ENCODE results near the gene YTHDC2. TPM values are rescaled to one million over a fixed set of nuclear protein-coding genes. Genes with fewer than 3 reads are reported as not detected.

The YTHDC2 gene
- total and polyA plus RNA-seq, 4 donors, result 6.2 to 32.9 (median 14.8) TPM

DNA sequence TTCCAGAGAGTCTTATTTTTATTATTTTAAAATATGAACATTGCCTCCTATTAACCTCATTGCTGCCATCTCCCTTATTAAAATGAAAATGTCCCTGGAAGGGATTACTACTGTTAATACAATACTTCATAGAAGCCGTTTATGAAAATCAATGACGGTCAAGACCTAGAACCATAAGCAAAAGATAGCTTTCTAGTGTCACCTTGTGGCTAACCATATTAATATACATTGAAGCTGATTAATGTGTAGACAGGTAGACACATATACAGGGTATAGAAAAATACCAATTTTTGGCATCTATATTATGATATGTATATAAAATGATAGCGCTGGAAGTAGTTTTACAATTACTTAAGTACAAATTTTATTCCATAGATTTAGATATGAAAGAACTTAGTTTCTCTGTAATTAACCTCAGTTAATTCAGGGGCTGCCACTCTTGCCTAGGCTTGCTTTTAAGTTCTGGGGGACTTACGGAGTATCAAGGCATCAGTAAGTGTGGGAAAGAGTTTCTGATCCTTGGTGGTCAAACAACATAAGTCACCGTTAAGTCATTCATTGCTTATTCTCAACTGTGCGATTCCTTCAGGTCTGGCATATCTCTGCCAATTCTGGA is 2.5 kb upstream of the YTHDC2 start:
- no peak overlapping the region for H3K27ac ChIP-seq (ENCODE audit: low read depth in 1 of 2, low read length in 2 of 2)
- no peak for DNase-seq (ENCODE audit: low spot score)
- no peak overlapping the region for H3K9ac ChIP-seq (ENCODE audit: low read depth in 1 of 2, low read length in 2 of 2)
- no peaks in the 10 kb centered on the region for H3K27me3 ChIP-seq (ENCODE audit: control insufficient read depth in 4 of 4, insufficient read depth in 4 of 4, low read length in 3 of 4)
- H3K9me3 ChIP-seq (ENCODE audit: control insufficient read depth in 4 of 4, low read length in 3 of 4), result no peaks in the 10 kb centered on the region
- H3K36me3 ChIP-seq (ENCODE audit: control insufficient read depth in 4 of 4, insufficient read depth in 3 of 4, low read depth in 1 of 4, low read length in 3 of 4), result no peaks in the 10 kb centered on the region
- H3K4me3 ChIP-seq (ENCODE audit: low read depth in 1 of 3, low read length in 3 of 3), result no peak overlapping the region
- peaks cover 0 to 11% (median 4%) of the 10 kb centered on the region in 4 donors for H3K4me1 ChIP-seq (ENCODE audit: control insufficient read depth in 4 of 4, insufficient read depth in 4 of 4, low read length in 3 of 4)
- WGBS, result 57% methylated on average over 6 of the region's 6 CpGs
- TF ChIP-seq RXRA (IDR thresholded peaks at IDR 0.05), result no peak
- peak; percentile 76 to 78 for TF ChIP-seq RAD21 (IDR thresholded peaks at IDR 0.05)
- TF ChIP-seq, protein P1, sequence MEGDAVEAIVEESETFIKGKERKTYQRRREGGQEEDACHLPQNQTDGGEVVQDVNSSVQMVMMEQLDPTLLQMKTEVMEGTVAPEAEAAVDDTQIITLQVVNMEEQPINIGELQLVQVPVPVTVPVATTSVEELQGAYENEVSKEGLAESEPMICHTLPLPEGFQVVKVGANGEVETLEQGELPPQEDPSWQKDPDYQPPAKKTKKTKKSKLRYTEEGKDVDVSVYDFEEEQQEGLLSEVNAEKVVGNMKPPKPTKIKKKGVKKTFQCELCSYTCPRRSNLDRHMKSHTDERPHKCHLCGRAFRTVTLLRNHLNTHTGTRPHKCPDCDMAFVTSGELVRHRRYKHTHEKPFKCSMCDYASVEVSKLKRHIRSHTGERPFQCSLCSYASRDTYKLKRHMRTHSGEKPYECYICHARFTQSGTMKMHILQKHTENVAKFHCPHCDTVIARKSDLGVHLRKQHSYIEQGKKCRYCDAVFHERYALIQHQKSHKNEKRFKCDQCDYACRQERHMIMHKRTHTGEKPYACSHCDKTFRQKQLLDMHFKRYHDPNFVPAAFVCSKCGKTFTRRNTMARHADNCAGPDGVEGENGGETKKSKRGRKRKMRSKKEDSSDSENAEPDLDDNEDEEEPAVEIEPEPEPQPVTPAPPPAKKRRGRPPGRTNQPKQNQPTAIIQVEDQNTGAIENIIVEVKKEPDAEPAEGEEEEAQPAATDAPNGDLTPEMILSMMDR (IDR thresholded peaks at IDR 0.05; ENCODE audit: low read depth, low read length, missing input control), result peak; percentile 39

DNA sequence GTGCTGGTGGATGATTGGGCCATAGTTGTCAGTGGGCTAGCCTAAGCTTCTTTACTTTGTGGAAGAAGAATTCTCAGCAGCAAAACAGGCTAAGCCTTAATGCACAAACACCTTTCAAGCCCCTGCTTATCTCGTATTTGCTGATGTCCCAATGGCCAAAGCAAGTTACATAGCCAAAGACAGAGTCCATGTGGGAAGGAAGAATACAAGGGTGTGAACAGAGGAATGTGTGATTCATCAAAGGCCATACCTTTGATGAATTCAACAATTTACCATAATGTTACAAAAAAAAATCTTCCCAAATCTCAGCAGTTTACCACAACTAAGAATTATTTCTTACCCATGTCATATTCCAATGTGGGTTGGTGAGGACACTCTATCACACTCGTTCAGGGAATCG is 1.2 kb upstream of the YTHDC2 start:
- no peak overlapping the region for H3K9ac ChIP-seq (ENCODE audit: low read depth in 1 of 2, low read length in 2 of 2)
- TF ChIP-seq RAD21 (IDR thresholded peaks at IDR 0.05), result no peak
- TF ChIP-seq JUND (IDR thresholded peaks at IDR 0.05), result no peak
- H3K27ac ChIP-seq (ENCODE audit: low read depth in 1 of 2, low read length in 2 of 2), result no peak overlapping the region
- H3K4me3 ChIP-seq (ENCODE audit: low read depth in 1 of 3, low read length in 3 of 3), result no peak overlapping the region
- H3K27me3 ChIP-seq (ENCODE audit: control insufficient read depth in 4 of 4, insufficient read depth in 4 of 4, low read length in 3 of 4), result no peaks in the 10 kb centered on the region
- 89% methylated on average over 3 of the region's 3 CpGs for WGBS
- H3K36me3 ChIP-seq (ENCODE audit: control insufficient read depth in 4 of 4, insufficient read depth in 3 of 4, low read depth in 1 of 4, low read length in 3 of 4), result peaks cover 0 to under 1% (median 0%) of the 10 kb centered on the region in 4 donors
- H3K4me1 ChIP-seq (ENCODE audit: control insufficient read depth in 4 of 4, insufficient read depth in 4 of 4, low read length in 3 of 4), result peaks cover 0 to 11% (median 4%) of the 10 kb centered on the region in 4 donors
- no peaks in the 10 kb centered on the region for H3K9me3 ChIP-seq (ENCODE audit: control insufficient read depth in 4 of 4, low read length in 3 of 4)
- no peak for DNase-seq (ENCODE audit: low spot score)

DNA sequence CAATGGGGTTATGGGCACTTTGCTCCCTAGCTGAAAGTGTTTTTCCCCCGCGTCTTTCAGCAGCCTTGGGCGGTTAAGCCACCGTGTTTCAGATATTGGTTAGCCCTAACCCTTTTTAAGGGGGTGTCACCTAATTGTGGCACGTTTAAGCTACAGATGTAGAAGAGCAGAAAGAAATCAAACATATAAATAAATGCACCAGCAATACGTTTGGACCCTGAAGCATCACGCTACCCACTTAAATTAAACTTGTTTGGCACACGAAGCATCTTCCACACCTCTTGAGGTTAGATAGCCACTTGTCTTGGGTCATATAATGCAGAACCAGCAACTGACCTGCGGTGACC is 768 bp downstream of the YTHDC2 start:
- Histone ChIP-seq H3K4me1 (ENCODE audit: control insufficient read depth in 4 of 4, insufficient read depth in 4 of 4, low read length in 3 of 4) (peaks cover 0 to 11% (median 4%) of the 10 kb centered on the region in 4 donors), H3K36me3 (ENCODE audit: control insufficient read depth in 4 of 4, insufficient read depth in 3 of 4, low read depth in 1 of 4, low read length in 3 of 4) (peaks cover 0 to 2% (median under 1%) of the 10 kb centered on the region in 4 donors), H3K9ac (ENCODE audit: low read depth in 1 of 2, low read length in 2 of 2) (peak overlapping the region; percentile 60 to 95), H3K27me3 (ENCODE audit: control insufficient read depth in 4 of 4, insufficient read depth in 4 of 4, low read length in 3 of 4) (no peaks in the 10 kb centered on the region), H3K27ac (ENCODE audit: low read depth in 1 of 2, low read length in 2 of 2) (peak overlapping the region; percentile 85 to 96), H3K4me3 (ENCODE audit: low read depth in 1 of 3, low read length in 3 of 3) (peak overlapping the region; percentile 80 to 86 (median 81)), H3K9me3 (ENCODE audit: control insufficient read depth in 4 of 4, low read length in 3 of 4) (no peaks in the 10 kb centered on the region)
- 7% methylated on average over 9 of the region's 9 CpGs for WGBS
- TF ChIP-seq HNF4A (conservative IDR thresholded peaks at IDR 0.05), result peak in 1 of 2 donors; percentile 40
- TF ChIP-seq FOXA2 (IDR thresholded peaks at IDR 0.05), result no peak
- no peak for TF ChIP-seq NR2F2 (IDR thresholded peaks at IDR 0.05)
- DNase-seq (ENCODE audit: low spot score), result no peak

DNA sequence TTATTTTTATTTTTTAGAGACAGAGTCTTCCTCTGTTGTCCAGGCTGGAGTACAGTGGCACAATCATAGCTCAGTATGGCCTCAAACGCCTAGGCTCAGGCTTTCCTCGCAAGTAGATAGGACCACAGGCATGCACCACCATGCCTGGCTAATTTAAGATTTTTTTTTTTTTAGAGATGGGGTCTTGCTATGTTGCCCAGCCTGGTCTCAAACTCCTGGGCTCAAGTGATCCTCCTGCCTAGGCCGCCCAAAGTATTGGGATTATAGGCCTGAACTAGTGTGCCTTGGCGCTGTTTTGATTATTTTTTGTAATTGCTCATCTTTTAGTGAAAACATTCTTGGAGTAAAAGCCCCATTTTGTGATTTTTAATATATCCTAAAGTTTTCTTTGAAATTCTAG is 5.4 kb downstream of the YTHDC2 start:
- Histone ChIP-seq H3K9ac (ENCODE audit: low read depth in 1 of 2, low read length in 2 of 2) (no peak overlapping the region), H3K27me3 (ENCODE audit: control insufficient read depth in 4 of 4, insufficient read depth in 4 of 4, low read length in 3 of 4) (no peaks in the 10 kb centered on the region), H3K9me3 (ENCODE audit: control insufficient read depth in 4 of 4, low read length in 3 of 4) (no peaks in the 10 kb centered on the region), H3K4me1 (ENCODE audit: control insufficient read depth in 4 of 4, insufficient read depth in 4 of 4, low read length in 3 of 4) (peaks cover 0 to 11% (median 5%) of the 10 kb centered on the region in 4 donors), H3K4me3 (ENCODE audit: low read depth in 1 of 3, low read length in 3 of 3) (no peak overlapping the region), H3K27ac (ENCODE audit: low read depth in 1 of 2, low read length in 2 of 2) (no peak overlapping the region), H3K36me3 (ENCODE audit: control insufficient read depth in 4 of 4, insufficient read depth in 3 of 4, low read depth in 1 of 4, low read length in 3 of 4) (peaks cover 0 to 2% (median under 1%) of the 10 kb centered on the region in 4 donors)
- no peak for DNase-seq (ENCODE audit: low spot score)
- 96% methylated on average over 4 of the region's 4 CpGs for WGBS
- no peak for TF ChIP-seq RAD21 (IDR thresholded peaks at IDR 0.05)
- TF ChIP-seq SP1 (IDR thresholded peaks at IDR 0.05), result no peak
- TF ChIP-seq FOXA2 (IDR thresholded peaks at IDR 0.05), result no peak
- no peak for TF ChIP-seq EGR1 (IDR thresholded peaks at IDR 0.05; ENCODE audit: low read depth in 2 of 2)
- no peak for TF ChIP-seq HNF4A (conservative IDR thresholded peaks at IDR 0.05)
- TF ChIP-seq, protein P2, sequence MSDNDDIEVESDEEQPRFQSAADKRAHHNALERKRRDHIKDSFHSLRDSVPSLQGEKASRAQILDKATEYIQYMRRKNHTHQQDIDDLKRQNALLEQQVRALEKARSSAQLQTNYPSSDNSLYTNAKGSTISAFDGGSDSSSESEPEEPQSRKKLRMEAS (IDR thresholded peaks at IDR 0.05), result no peak
- no peak for TF ChIP-seq FOXA1 (IDR thresholded peaks at IDR 0.05)
- no peak for TF ChIP-seq YY1 (IDR thresholded peaks at IDR 0.05)
- no peak for TF ChIP-seq HNF4G (IDR thresholded peaks at IDR 0.05)
- TF ChIP-seq, protein P3, sequence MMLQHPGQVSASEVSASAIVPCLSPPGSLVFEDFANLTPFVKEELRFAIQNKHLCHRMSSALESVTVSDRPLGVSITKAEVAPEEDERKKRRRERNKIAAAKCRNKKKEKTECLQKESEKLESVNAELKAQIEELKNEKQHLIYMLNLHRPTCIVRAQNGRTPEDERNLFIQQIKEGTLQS (IDR thresholded peaks at IDR 0.05), result no peak
- no peak for TF ChIP-seq GABPA (IDR thresholded peaks at IDR 0.05 in 1 of 2, conservative IDR thresholded peaks at IDR 0.05 in 1 of 2)
- no peak for TF ChIP-seq RXRA (IDR thresholded peaks at IDR 0.05)
